Epithelial cell of proximal tubule (primary cell): Measurements from ENCODE around the gene RSAD2. TPM values are rescaled to one million over a fixed set of nuclear protein-coding genes. Genes with fewer than 3 reads are reported as not detected.
A peak's percentile ranks its signal among the peaks of the same experiment; 100 is the strongest.

Experiments used
- DNase-seq: peaks from one replicate; pipeline ENCODE4 v3.0.0-alpha.2; 2011; ENCODE audit warnings: low read depth
- H3K4me3 ChIP-seq: 2 replicates; pipeline ENCODE4 v1.5.1; 2011; ENCODE audit warnings: low read depth, mild to moderate bottlenecking, low read length
- CTCF ChIP-seq: conservative IDR thresholded peaks from 2 replicates; pipeline ENCODE4 v1.5.1; 2012; ENCODE audit warnings: low read depth, mild to moderate bottlenecking, low read length
- total RNA-seq: library from RNA; depleted of rRNA; stranded (reverse); fragments of >200 nt; gene quantifications from 2 replicates; pipeline ENCODE4 v1.2.3, GENCODE V29; 2015

The RSAD2 gene
- total RNA-seq, 1 donor from 2014 or later, result under 0.01 TPM

GRCh38 chr2:6913415-6914157, 36.0 kb downstream of the RSAD2 start:
- no peak overlapping the region for H3K4me3 ChIP-seq
- DNase-seq, result no peak
- TF ChIP-seq CTCF, result no peak

GRCh38 chr2:6914828-6915227, 37.3 kb downstream of the RSAD2 start:
- peak; percentile 43 for DNase-seq
- H3K4me3 ChIP-seq, result no peak overlapping the region
- TF ChIP-seq CTCF, result no peak

GRCh38 chr2:6915399-6915798, 37.8 kb downstream of the RSAD2 start:
- no peak for DNase-seq
- no peak overlapping the region for H3K4me3 ChIP-seq
- TF ChIP-seq CTCF, result no peak

GRCh38 chr2:6916224-6916623, 38.6 kb downstream of the RSAD2 start:
- no peak for TF ChIP-seq CTCF
- H3K4me3 ChIP-seq, result no peak overlapping the region
- DNase-seq, result no peak

- no peak for TF ChIP-seq CTCF
- DNase-seq, result no peak
- peak overlapping the region; percentile 39 for H3K4me3 ChIP-seq
These were observed 39.1 kb downstream of the RSAD2 start for GRCh38 chr2:6916736-6917070.

GRCh38 chr2:6917071-6917760, 39.6 kb downstream of the RSAD2 start, which contains the start of gene RNF144A:
TSS of gene RNF144A (plus strand) at chr2:6917412. CDS start at chr2:6996927, 79,515 bp downstream.
- H3K4me3 ChIP-seq, result peak within 1 kb of the TSS; percentile 54
- TF ChIP-seq CTCF, result no peak
- DNase-seq, result no peak
